GM12878 (cell line): ENCODE results near the gene WDR59. TPM values are rescaled to one million over a fixed set of nuclear protein-coding genes. Genes with fewer than 3 reads are reported as not detected.

Source experiments
- ATAC-seq: fragments of 200-7000 bp; cut with Tn5 transposase; 3 replicates; pipeline ENCODE4 v1.9.1; 2020; ENCODE audit warnings: mild to moderate bottlenecking, moderate library complexity
- BruUV-seq: library from RNA; stranded (reverse); fragments of 400-500 nt; replicated peaks from 2 replicates; lab custom pipeline; 2021; lab: Mats Ljungman, UMichigan
- CTCF ChIA-PET: fragments of 300-600 bp; sonication (Branson Sonifier 250); formaldehyde crosslinking; extraction: SDS; loops from one replicate; lab custom pipeline; 2021; ENCODE audit warnings: inconsistent platforms; lab: Yijun Ruan, JAX
- POLR2A ChIA-PET: fragments of 350-600 bp; formaldehyde crosslinking; extraction: SDS; loops from one replicate; lab custom pipeline; 2021; ENCODE audit warnings: inconsistent platforms; lab: Charles Lee
- RAD21 ChIA-PET: fragments of 300-600 bp; sonication (Branson Sonifier 250); formaldehyde crosslinking; loops from one replicate; lab custom pipeline; 2023; ENCODE audit warnings: antibody characterized with exemption; ENCODE audit not compliant: unreplicated experiment; lab: Charles Lee
- SMC1A ChIA-PET: fragments of 300-600 bp; sonication (Branson Sonifier 250); formaldehyde crosslinking; loops from one replicate; lab custom pipeline; 2023; ENCODE audit not compliant: unreplicated experiment, uncharacterized antibody; lab: Charles Lee
- DNase-seq: peaks from one replicate; pipeline ENCODE4 v3.0.0-alpha.2; 2011; ENCODE audit warnings: low read depth, low spot score
- FAIRE-seq: peaks from 3 replicates; lab custom pipeline; 2011; peaks lifted over from hg19 to GRCh38; lab: Jason Lieb, UNC
- H2AFZ ChIP-seq: 2 replicates; pipeline ENCODE4 v1.6.0; 2011; ENCODE audit warnings: low read depth, low read length, control low read depth; ENCODE audit not compliant: control insufficient read depth
- H3K27ac ChIP-seq: 2 replicates; pipeline ENCODE4 v1.5.1; 2011; ENCODE audit warnings: control low read depth; ENCODE audit not compliant: control insufficient read depth, insufficient read depth
- H3K27me3 ChIP-seq, 2 experiments: replicated peaks in 1 of 2; 2 replicates each; pipeline versions ENCODE4 v1.6.0 to v1.6.1; 2011; ENCODE audit warnings: low read length in 1 of 2; ENCODE audit not compliant: control insufficient read depth in 2 of 2, insufficient read depth in 2 of 2
- H3K36me3 ChIP-seq, 2 experiments: 2 replicates each; pipeline ENCODE4 v1.5.1; 2011; ENCODE audit warnings: low read length in 1 of 2; ENCODE audit not compliant: control insufficient read depth in 2 of 2, insufficient read depth in 2 of 2
- H3K4me1 ChIP-seq: 2 replicates; pipeline ENCODE4 v1.6.1; 2011; ENCODE audit warnings: mild to moderate bottlenecking, low read length, moderate library complexity, mixed read lengths; ENCODE audit not compliant: control insufficient read depth, insufficient read depth
- H3K4me2 ChIP-seq: 2 replicates; pipeline ENCODE4 v1.6.0; 2011; ENCODE audit warnings: control low read depth; ENCODE audit not compliant: control insufficient read depth, insufficient read depth
- H3K4me3 ChIP-seq: fragments of 200-600 bp; sonication (generic); 2 replicates; pipeline ENCODE4 v1.5.1; 2016
- H3K79me2 ChIP-seq: 2 replicates; pipeline ENCODE4 v1.6.0; 2011; ENCODE audit warnings: low read length; ENCODE audit not compliant: control insufficient read depth, insufficient read depth
- H3K9ac ChIP-seq: 2 replicates; pipeline ENCODE4 v1.8.0; 2011; ENCODE audit warnings: low read length, control low read depth, mixed read lengths; ENCODE audit not compliant: control insufficient read depth, insufficient read depth
- H3K9me3 ChIP-seq: replicated peaks from 3 replicates; pipeline ENCODE4 v1.5.1; 2011; ENCODE audit warnings: mild to moderate bottlenecking, low read length; ENCODE audit not compliant: control insufficient read depth, insufficient read depth
- H4K20me1 ChIP-seq: 2 replicates; pipeline ENCODE4 v1.6.0; 2011; ENCODE audit not compliant: control insufficient read depth, insufficient read depth
- CEBPB ChIP-seq, 2 experiments: fragments of 150-350 bp in 1 of 2; IDR thresholded peaks; 2 replicates each; pipeline ENCODE4 v1.6.1; 2012 to 2014; ENCODE audit warnings: low read depth in 2 of 2, low read length in 2 of 2, borderline replicate concordance in 1 of 2, inconsistent platforms in 1 of 2
- CHD4 ChIP-seq: fragments of 200-600 bp; sonication (generic); IDR thresholded peaks from 2 replicates; pipeline ENCODE4 v1.6.1; 2016; ENCODE audit warnings: mild to moderate bottlenecking
- CUX1 ChIP-seq: IDR thresholded peaks from 2 replicates; pipeline ENCODE4 v1.6.1; 2012; ENCODE audit warnings: improper control_type of control experiment, low read depth, low read length; ENCODE audit not compliant: insufficient replicate concordance
- EED ChIP-seq: sonication (generic); IDR thresholded peaks from 2 replicates; pipeline ENCODE4 v1.6.1; 2016; ENCODE audit warnings: antibody characterized with exemption, low read depth
- EP300 ChIP-seq, 2 experiments: fragments of 150-350 bp in 1 of 2; IDR thresholded peaks; 2 replicates each; pipeline ENCODE4 v1.6.1; 2011 to 2012; ENCODE audit warnings: low read depth in 2 of 2, low read length in 2 of 2, borderline replicate concordance in 1 of 2, improper control_type of control experiment in 1 of 2, inconsistent platforms in 1 of 2; ENCODE audit not compliant: control insufficient read depth in 1 of 2
- ETV6 ChIP-seq, 2 experiments: fragments of 450-650 bp in 1 of 2; IDR thresholded peaks in 1 of 2; conservative IDR thresholded peaks in 1 of 2; 2 replicates each; pipeline ENCODE4 v1.6.1; 2014; ENCODE audit warnings: antibody characterized with exemption in 1 of 2, borderline replicate concordance in 1 of 2, low read depth in 1 of 2, mild to moderate bottlenecking in 1 of 2, moderate library complexity in 1 of 2
- FOXM1 ChIP-seq: IDR thresholded peaks from 2 replicates; pipeline ENCODE4 v1.6.1; 2012; ENCODE audit warnings: low read depth, mild to moderate bottlenecking, inconsistent platforms, low read length, moderate library complexity
- IRF4 ChIP-seq: IDR thresholded peaks from 2 replicates; pipeline ENCODE4 v1.6.1; 2011; ENCODE audit warnings: low read depth, low read length
- MTA3 ChIP-seq: IDR thresholded peaks from 2 replicates; pipeline ENCODE4 v1.6.1; 2012; ENCODE audit warnings: low read length, inconsistent platforms, borderline replicate concordance
- PKNOX1 ChIP-seq: fragments of 450-650 bp; IDR thresholded peaks from 2 replicates; pipeline ENCODE4 v1.6.1; 2016; ENCODE audit warnings: mild to moderate bottlenecking
- SMC3 ChIP-seq: IDR thresholded peaks from 2 replicates; pipeline ENCODE4 v1.6.1; 2011; ENCODE audit warnings: low read length, improper control_type of control experiment, borderline replicate concordance
- YBX1 ChIP-seq: fragments of 450-650 bp; IDR thresholded peaks from 2 replicates; pipeline ENCODE4 v1.6.1; 2016; ENCODE audit warnings: antibody characterized with exemption
- YY1 ChIP-seq: IDR thresholded peaks from 2 replicates; pipeline ENCODE4 v1.6.1; 2011; ENCODE audit warnings: low read depth, mild to moderate bottlenecking, low read length
- ZBTB4 ChIP-seq: fragments of 450-650 bp; formaldehyde crosslinking; IDR thresholded peaks from 2 replicates; pipeline ENCODE4 v1.4.0; 2022; ENCODE audit warnings: mild to moderate bottlenecking, moderate library complexity
- ZNF622 ChIP-seq: fragments of 450-650 bp; IDR thresholded peaks from 2 replicates; pipeline ENCODE4 v1.6.1; 2017; ENCODE audit warnings: mild to moderate bottlenecking, inconsistent platforms
- WGBS: methylation state at CpG from one replicate; pipeline ENCODE4 v1.1.6; 2016; ENCODE audit warnings: low lambda C conversion rate; ENCODE audit not compliant: insufficient replicate concordance, insufficient coverage; ENCODE audit errors: missing lambda C conversion rate; 5-methylcytosine and 5-hydroxymethylcytosine counted together
- in situ Hi-C: fragments of 300-500 bp; cut with MboI; formaldehyde crosslinking; loops from 9 replicates; pipeline ENCODE4 v1.14.3; 2018; ENCODE audit warnings: mixed read lengths
- intact Hi-C: fragments of 100-400 bp; cut with micrococcal nuclease; formaldehyde crosslinking; loops from one replicate; pipeline ENCODE4 v1.14.2; 2022; ENCODE audit not compliant: unreplicated experiment
- polyA plus RNA-seq, 11 experiments: library from polyadenylated mRNA; depleted of rRNA in 4 of 11; unstranded in 6 of 11; stranded (reverse) in 5 of 11; fragments of >200 nt; fragmentation: Nextera tagmentation in 4 of 11; fragmentation: Illumina TruSeq in 1 of 11; extraction: Ambion mirVana in 4 of 11; extraction: Trizol in 1 of 11; gene quantifications; 1 replicate in 1 of 11; 2 replicates in 10 of 11; pipeline versions ENCODE4 v1.2.1 to v1.2.3, GENCODE V29; 2011 to 2016; ENCODE audit warnings: inconsistent platforms in 2 of 11, missing spikeins in 2 of 11, low read depth in 1 of 11
- total RNA-seq, 4 experiments: library from RNA; depleted of rRNA in 3 of 4; stranded (reverse); fragments of >200 nt in 3 of 4; fragmentation: Illumina TruSeq in 1 of 4; extraction: Trizol in 1 of 4; gene quantifications; 2 replicates each; pipeline versions ENCODE4 v1.2.1 to v1.2.3, GENCODE V29; 2013 to 2021

WDR59 gene
- total and polyA plus RNA-seq, 10 of the 15 experiments (the other 5 are each of a cell fraction or from before 2014, with no cell fraction given): 9.7 to 78.4 (median 24.5) TPM

DNA sequence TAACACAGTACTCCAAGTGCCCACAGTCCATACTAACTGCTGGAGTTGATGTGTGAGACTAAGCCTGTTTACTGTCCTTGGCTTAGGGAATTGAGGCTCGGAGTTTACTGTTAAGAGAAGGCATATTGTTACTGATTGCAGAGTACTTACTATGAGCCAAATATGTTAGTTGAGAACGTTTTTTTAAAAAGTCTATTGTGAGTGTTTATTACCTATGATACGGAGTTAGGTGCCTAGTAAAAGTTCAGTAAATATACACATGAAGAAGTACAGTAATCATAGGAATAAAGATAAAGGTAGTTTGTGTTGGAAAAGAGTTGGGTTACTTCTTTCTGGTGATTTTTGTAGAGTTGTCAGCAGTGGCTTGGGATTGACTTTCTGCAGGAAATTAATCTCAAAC lies 39.3 kb upstream of the WDR59 start (continued):
- TF ChIP-seq PKNOX1 (no peak), ZNF622 (no peak), YBX1 (no peak), MTA3 (no peak), FOXM1 (no peak), CHD4 (no peak), IRF4 (no peak), SMC3 (no peak), CEBPB (IDR thresholded peaks at IDR 0.05; ENCODE audit: borderline replicate concordance in 1 of 2, low read depth in 2 of 2, low read length in 2 of 2) (no peak)

GRCh38 chr16:75023009-75023408 lies 38.1 kb upstream of the WDR59 start:
- no peaks in the 10 kb centered on the region for H3K27me3 ChIP-seq
- no peak overlapping the region for H3K4me3 ChIP-seq
- H4K20me1 ChIP-seq: no peaks in the 10 kb centered on the region
- SMC1A ChIA-PET: interaction anchor here (0.8 to 1.2 kb wide), 4 partner anchors 8 to 20 kb away, joined by 3 read pairs; no protein-coding TSS in a partner anchor
- H2AFZ ChIP-seq: no peak overlapping the region
- no peak for FAIRE-seq
- H3K79me2 ChIP-seq: peaks cover 10% of the 10 kb centered on the region
- H3K9me3 ChIP-seq: peaks cover 9% of the 10 kb centered on the region; the same call in 2 of the 3 replicates
- no peak overlapping the region for H3K9ac ChIP-seq
- no peak overlapping the region for H3K27ac ChIP-seq
- 100% methylated on average over 2 of the region's 2 CpGs for WGBS
- peaks cover 17% of the 10 kb centered on the region for H3K4me1 ChIP-seq
- CTCF ChIA-PET: no interaction called here
- POLR2A ChIA-PET: no interaction called here
- in situ Hi-C loops: no loop called here
- no peaks in the 10 kb centered on the region for H3K36me3 ChIP-seq
- intact Hi-C loops: no loop called here
- DNase-seq: no peak
- no peak overlapping the region for H3K4me2 ChIP-seq
- no TSS peak for BruUV-seq
- RAD21 ChIA-PET: no interaction called here
- ATAC-seq: no peak
- TF ChIP-seq YY1: no peak
- no peak for TF ChIP-seq ETV6 (conservative IDR thresholded peaks at IDR 0.05 in 1 of 2, IDR thresholded peaks at IDR 0.05 in 1 of 2; ENCODE audit: borderline replicate concordance in 1 of 2, low read depth in 1 of 2)
- TF ChIP-seq CUX1: no peak
- no peak for TF ChIP-seq EP300 (IDR thresholded peaks at IDR 0.05; ENCODE audit: borderline replicate concordance in 1 of 2, control insufficient read depth in 1 of 2, low read depth in 2 of 2, low read length in 2 of 2)
- no peak for TF ChIP-seq ZBTB4
- no peak for TF ChIP-seq EED
